Adrenal gland (tissue), 12 donors: ENCODE data around the gene FAM227B. TPM values are rescaled to one million over a fixed set of nuclear protein-coding genes. Genes with fewer than 3 reads are reported as not detected.

Experiments
- DNase-seq, 7 donors: peaks; one replicate each; pipeline ENCODE4 v3.0.0-alpha.2; 2019 to 2020
- H3K27ac ChIP-seq, 5 donors: fragments of 200-600 bp; sonication (generic) in 4 of 5; 1 replicate in 3 of 5; 2 replicates in 2 of 5; pipeline versions ENCODE4 v1.5.1 to v1.8.0; 2016 to 2020; ENCODE audit warnings: mild to moderate bottlenecking in 1 of 5
- H3K27me3 ChIP-seq: fragments of 200-600 bp; 2 replicates; pipeline ENCODE4 v1.8.0; 2021
- H3K36me3 ChIP-seq, 2 donors: fragments of 200-600 bp; replicated peaks in 1 of 2; 1 replicate in 1 of 2; 2 replicates in 1 of 2; pipeline versions ENCODE4 v1.5.1 to v1.8.0; 2018 to 2022
- H3K4me1 ChIP-seq, 2 donors: fragments of 200-600 bp; replicated peaks in 1 of 2; 1 replicate in 1 of 2; 2 replicates in 1 of 2; pipeline versions ENCODE4 v1.5.1 to v1.8.0; 2018 to 2021
- H3K4me3 ChIP-seq, 4 donors: fragments of 200-600 bp; sonication (generic) in 3 of 4; one replicate each; pipeline ENCODE4 v1.5.1; 2016 to 2018
- H3K9me3 ChIP-seq, 3 donors: fragments of 200-600 bp; sonication (generic) in 1 of 3; replicated peaks in 1 of 3; 1 replicate in 2 of 3; 2 replicates in 1 of 3; pipeline versions ENCODE4 v1.5.1 to v1.8.0; 2016 to 2021
- POLR2A ChIP-seq, 2 donors: fragments of 450-650 bp; IDR thresholded peaks; one replicate each; pipeline ENCODE4 v1.6.1; 2017; ENCODE audit warnings: antibody characterized with exemption in 2 of 2, mild to moderate bottlenecking in 2 of 2, moderate library complexity in 1 of 2
- WGBS, 4 donors: extraction: QIAGEN DNeasy Blood & Tissue Kit in 2 of 4; methylation state at CpG; one replicate each; pipeline versions ENCODE4 v1.1.5 to v1.1.7; 2013 to 2017; 5-methylcytosine and 5-hydroxymethylcytosine counted together
- intact Hi-C, 2 donors: fragments of 100-400 bp; cut with DNase I; formaldehyde crosslinking; loops; one replicate each; pipeline versions ENCODE4 v1.14.1 to v1.15.0; 2022 to 2023
- polyA plus RNA-seq, 3 donors: library from polyadenylated mRNA; stranded (reverse); fragments of 200-250 nt in 2 of 3; fragments of 350-450 nt in 1 of 3; fragmentation: Illumina TruSeq in 1 of 3; extraction: RNeasy Lipid Tissue Mini Kit (QIAGEN cat#74804) in 1 of 3; gene quantifications; one replicate each; pipeline ENCODE4 v1.2.3, GENCODE V29; 2013 to 2014
- total RNA-seq, 9 donors: library from RNA; depleted of rRNA in 4 of 9; stranded (reverse); fragments of >200 nt in 4 of 9; fragments of 120-200 nt in 1 of 9; fragmentation: NEBNext Ultra II Directional in 1 of 9; extraction: Animal tissue kit (Norgen Biotek cat#: 25700) in 1 of 9; gene quantifications; one replicate each; pipeline versions ENCODE4 v1.1.0 to v1.2.4, GENCODE V29; 2013 to 2023
- TF ChIP-seq, protein P1 (sequence below), 6 experiments: fragments of 450-650 bp in 4 of 6; fragments of 200-600 bp in 2 of 6; sonication (generic) in 1 of 6; IDR thresholded peaks; 1 replicate in 5 of 6; 2 replicates in 1 of 6; pipeline versions ENCODE4 v1.5.1 to v1.8.0; 2016 to 2021; ENCODE audit warnings: antibody characterized with exemption in 6 of 6, mild to moderate bottlenecking in 2 of 6, moderate library complexity in 1 of 6
- donor health status: healthy with polysubstance abuse.
- donor health status: Bipolar disorder and iron deficiency.
- donor health status: DM: yes; HTN: yes; CAD: no.
- donor health status: DM: no; HTN: no; CAD: no.
- donor health status: DM: no; HTN: no; CAD: no.
- donor health status: DM: yes; HTN: yes; CAD: no.

The FAM227B gene
- total and polyA plus RNA-seq, 12 donors, result 1.4 to 20.4 (median 8.4) TPM

DNA sequence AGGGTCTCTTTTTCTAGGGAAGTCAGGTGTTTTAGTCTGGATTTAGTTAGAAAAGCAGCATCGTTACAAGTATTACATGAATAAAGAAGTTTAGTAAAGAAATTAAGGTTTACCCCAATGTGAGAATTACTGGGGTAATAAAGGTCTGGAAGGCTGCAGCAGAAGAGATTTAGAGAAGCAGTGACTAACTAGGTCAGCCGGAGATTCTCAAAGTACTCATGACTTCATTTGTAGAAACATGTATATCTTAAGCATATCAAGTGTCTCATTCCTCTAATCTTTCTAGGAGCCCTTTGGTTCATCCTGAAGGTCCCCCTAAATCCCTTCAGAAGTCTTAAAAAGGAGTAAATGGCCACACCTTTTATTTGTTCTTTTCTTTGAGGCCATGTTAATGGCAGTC lies 26.3 kb upstream of the FAM227B start:
- H3K27me3 ChIP-seq, result no peaks in the 10 kb centered on the region
- intact Hi-C loops, result no loop called here
- WGBS, 4 donors, result 93 to 98% (median 95%) methylated on average over 2 of the region's 2 CpGs
- H3K36me3 ChIP-seq, result no peaks in the 10 kb centered on the region
- no peak overlapping the region for H3K27ac ChIP-seq
- H3K4me3 ChIP-seq, result no peak overlapping the region
- TF ChIP-seq, protein P1, sequence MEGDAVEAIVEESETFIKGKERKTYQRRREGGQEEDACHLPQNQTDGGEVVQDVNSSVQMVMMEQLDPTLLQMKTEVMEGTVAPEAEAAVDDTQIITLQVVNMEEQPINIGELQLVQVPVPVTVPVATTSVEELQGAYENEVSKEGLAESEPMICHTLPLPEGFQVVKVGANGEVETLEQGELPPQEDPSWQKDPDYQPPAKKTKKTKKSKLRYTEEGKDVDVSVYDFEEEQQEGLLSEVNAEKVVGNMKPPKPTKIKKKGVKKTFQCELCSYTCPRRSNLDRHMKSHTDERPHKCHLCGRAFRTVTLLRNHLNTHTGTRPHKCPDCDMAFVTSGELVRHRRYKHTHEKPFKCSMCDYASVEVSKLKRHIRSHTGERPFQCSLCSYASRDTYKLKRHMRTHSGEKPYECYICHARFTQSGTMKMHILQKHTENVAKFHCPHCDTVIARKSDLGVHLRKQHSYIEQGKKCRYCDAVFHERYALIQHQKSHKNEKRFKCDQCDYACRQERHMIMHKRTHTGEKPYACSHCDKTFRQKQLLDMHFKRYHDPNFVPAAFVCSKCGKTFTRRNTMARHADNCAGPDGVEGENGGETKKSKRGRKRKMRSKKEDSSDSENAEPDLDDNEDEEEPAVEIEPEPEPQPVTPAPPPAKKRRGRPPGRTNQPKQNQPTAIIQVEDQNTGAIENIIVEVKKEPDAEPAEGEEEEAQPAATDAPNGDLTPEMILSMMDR (IDR thresholded peaks at IDR 0.05), result no peak
- TF ChIP-seq POLR2A (IDR thresholded peaks at IDR 0.05), result no peak
- no peaks in the 10 kb centered on the region for H3K9me3 ChIP-seq
- DNase-seq, result no peak
- peaks cover 0 to 16% of the 10 kb centered on the region in 2 donors for H3K4me1 ChIP-seq

DNA sequence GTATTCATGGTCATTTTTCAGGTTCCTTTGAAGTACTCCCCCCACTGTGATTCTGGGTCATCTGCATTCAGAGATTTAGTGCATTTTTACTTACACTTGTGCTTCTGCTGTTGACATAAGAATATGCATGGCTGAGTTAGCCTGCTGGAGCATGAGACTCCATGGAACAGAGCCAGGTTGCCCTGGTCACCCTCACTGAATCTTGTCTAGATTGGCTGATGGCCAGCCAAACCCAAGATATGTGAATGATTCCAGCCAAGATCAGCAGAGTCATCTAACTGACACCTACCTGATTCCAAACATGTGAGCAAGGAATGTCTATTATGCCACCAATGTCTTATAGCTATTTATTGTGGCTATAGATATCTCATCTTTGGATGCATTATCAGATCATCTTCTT lies 25.3 kb upstream of the FAM227B start:
- H3K4me3 ChIP-seq, result no peak overlapping the region
- H3K9me3 ChIP-seq, result no peaks in the 10 kb centered on the region
- peak overlapping the region in 1 of 5 donors; percentile 4 for H3K27ac ChIP-seq
- peak; percentile 33 to 82 (median 68) for DNase-seq
- H3K27me3 ChIP-seq, result no peaks in the 10 kb centered on the region
- intact Hi-C loops, result no loop called here
- no peak for TF ChIP-seq POLR2A (IDR thresholded peaks at IDR 0.05)
- TF ChIP-seq, protein P1 (IDR thresholded peaks at IDR 0.05), result no peak
- H3K4me1 ChIP-seq, result peaks cover 0 to 16% of the 10 kb centered on the region in 2 donors
- no peaks in the 10 kb centered on the region for H3K36me3 ChIP-seq

DNA sequence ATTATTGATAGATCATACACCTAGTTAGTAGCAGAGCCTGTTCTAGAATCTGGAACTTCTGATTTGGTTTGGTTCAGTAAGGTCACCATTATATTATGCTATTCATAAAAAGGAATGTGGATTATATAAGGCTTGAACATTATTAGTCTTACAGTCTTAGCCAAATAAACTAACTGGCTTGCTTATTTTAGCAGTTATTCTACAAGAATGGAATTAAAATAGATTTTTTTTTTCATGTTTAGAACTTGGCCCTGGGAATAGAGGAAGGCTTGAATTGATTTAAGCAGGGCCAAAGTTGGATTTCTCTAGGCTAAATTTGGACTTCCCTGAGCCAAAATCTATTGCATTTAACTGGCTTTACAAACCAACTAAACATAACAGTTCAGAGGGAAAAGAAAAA lies 24.7 kb upstream of the FAM227B start:
- TF ChIP-seq, protein P1 (IDR thresholded peaks at IDR 0.05), result no peak
- TF ChIP-seq POLR2A (IDR thresholded peaks at IDR 0.05), result no peak
- peak overlapping the region in 1 of 5 donors; percentile 23 for H3K27ac ChIP-seq
- H3K4me1 ChIP-seq, result peaks cover 0 to 16% of the 10 kb centered on the region in 2 donors
- no peaks in the 10 kb centered on the region for H3K36me3 ChIP-seq
- H3K4me3 ChIP-seq, result no peak overlapping the region
- intact Hi-C loops, result no loop called here
- no peaks in the 10 kb centered on the region for H3K9me3 ChIP-seq
- no peak for DNase-seq
- H3K27me3 ChIP-seq, result no peaks in the 10 kb centered on the region

DNA sequence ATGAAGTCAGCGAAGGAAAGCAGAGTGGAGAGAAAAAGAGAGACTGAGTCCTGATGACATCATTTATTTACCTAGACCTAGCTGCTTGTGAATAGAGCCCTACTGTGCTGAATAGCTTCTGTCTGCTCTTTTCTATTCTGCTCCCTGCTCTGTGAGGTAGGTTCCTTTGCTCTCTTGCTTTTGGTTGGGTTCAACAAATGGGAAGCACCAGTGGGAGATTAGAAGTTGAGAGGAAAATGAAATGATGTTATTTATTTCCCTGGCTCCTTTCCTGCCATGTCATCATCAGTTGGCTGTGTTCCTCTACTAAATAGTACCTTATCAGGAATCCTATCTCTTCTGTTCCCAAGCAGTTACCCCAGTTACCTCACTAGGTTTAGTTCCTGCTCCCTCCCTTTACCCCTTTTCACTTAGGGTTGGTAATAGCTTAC lies 23.8 kb upstream of the FAM227B start:
- Histone ChIP-seq H3K27me3 (no peaks in the 10 kb centered on the region), H3K4me3 (no peak overlapping the region), H3K9me3 (no peaks in the 10 kb centered on the region), H3K36me3 (no peaks in the 10 kb centered on the region), H3K4me1 (peaks cover 0 to 16% of the 10 kb centered on the region in 2 donors), H3K27ac (peak overlapping the region in 1 of 5 donors; percentile 23)
- intact Hi-C loops, result no loop called here
- TF ChIP-seq, protein P1 (IDR thresholded peaks at IDR 0.05), result no peak
- TF ChIP-seq POLR2A (IDR thresholded peaks at IDR 0.05), result no peak
- peak in 3 of 7 donors; percentile 11 to 39 (median 32) for DNase-seq
- WGBS, 4 donors, result 95 to 100% (median 98%) methylated on average over 1 of the region's 1 CpG
